GM18951 (cell line): ENCODE measurements around the gene SRI.

ENCODE experiments used
- POLR2A ChIP-seq: IDR thresholded peaks from 4 replicates; pipeline ENCODE4 v1.6.1; 2011; ENCODE audit warnings: mild to moderate bottlenecking; ENCODE audit not compliant: insufficient read length, insufficient read depth; ENCODE audit errors: extremely low read depth
- in situ Hi-C: fragments of 300-500 bp; cut with MboI; formaldehyde crosslinking; loops from one replicate; pipeline ENCODE4 v1.12.0; 2022; ENCODE audit warnings: low sequenced_read_pairs, mixed read lengths, inconsistent platforms; ENCODE audit not compliant: unreplicated experiment

SRI gene

DNA sequence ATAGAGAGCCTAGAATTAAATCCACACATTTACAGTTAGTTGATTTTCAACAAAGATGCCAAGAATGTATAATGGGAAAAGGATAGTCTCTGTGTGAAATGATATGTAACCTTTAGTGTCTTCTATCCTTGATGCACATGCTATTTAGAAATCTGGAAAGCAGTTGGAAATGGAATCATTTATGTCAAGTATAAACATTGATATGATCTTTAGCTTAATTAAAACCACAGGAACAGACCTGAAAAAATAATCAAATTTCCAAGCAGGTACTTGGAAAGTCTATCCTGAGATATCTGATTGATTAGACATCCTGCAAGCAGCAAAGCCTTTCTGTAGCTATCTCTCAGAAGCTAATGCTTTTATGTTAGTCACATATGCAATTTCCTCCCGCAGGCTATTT is 24.4 kb upstream of the SRI start:
- no peak for TF ChIP-seq POLR2A
- in situ Hi-C loops, result no loop called here

DNA sequence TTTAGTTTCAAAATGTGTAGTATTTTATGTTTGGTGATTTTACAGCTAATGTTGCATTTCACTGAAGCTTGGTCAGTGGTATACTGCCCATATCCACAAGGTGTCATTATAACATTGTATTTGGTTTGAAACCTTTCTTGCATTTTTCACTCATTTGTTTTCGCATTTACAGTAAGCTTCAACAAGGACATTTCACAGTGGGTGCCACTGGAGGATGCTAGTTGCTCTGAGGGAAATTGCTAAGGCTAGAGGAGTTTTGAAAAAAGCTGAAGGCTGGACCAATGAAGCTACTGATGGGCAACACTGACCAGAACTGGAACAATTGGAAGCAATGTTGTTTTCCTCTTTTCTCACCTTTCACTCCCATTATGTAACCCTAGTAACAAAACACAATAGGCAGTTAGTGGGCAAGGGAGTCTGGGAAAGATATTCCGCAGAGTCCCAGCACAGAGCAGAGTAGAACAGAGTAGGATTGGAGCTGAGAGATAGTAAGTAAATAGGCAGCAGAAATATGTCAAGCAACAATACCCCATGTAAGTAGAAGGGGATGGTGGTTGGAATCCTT is 23.6 kb upstream of the SRI start:
- in situ Hi-C loops, result no loop called here
- no peak for TF ChIP-seq POLR2A

GRCh38 chr7:88239852-88240251 is 20.0 kb upstream of the SRI start:
- no peak for TF ChIP-seq POLR2A
- in situ Hi-C loops, result no loop called here

DNA sequence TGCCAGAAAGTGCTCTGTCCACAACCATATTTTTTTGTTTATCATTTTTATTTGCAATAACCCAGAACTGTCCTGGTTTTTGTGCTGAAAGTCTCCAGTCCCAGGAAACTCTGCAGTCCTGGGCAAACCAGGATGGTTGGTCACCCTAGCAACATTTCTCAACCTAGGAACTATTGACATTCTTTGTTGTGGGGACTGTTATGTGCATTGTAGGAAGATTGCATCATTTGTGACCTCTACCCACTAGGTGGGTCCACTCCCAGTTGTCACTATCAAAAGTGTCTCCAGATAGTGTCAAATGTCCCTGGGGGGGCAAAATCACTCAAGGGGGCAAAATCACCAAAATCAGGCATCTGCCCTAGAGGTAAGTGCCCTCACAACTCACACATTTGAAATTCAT is 14.0 kb upstream of the SRI start:
- in situ Hi-C loops, result no loop called here
- TF ChIP-seq POLR2A, result no peak

DNA sequence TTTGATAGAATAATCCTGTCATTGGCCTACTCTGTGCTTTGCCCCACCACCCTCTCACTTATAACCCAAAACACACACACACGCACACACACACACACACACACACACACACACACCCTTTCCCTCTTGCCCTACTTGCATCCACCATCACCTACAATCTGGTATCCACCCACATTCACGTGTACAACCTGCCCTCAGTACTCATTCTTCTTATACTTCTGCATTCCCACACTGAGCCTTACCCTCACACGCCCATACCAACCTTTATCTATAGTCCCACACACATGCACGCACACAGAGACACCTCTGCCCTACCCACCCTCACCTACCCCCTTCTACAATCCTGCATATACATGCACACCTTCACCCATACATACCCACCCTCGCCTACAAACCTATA is 10.8 kb upstream of the SRI start:
- in situ Hi-C loops, result no loop called here
- TF ChIP-seq POLR2A, result no peak

- in situ Hi-C loops, result no loop called here
- TF ChIP-seq POLR2A, result no peak
These were observed 9.6 kb upstream of the SRI start for GRCh38 chr7:88229302-88229995.

- in situ Hi-C loops, result no loop called here
- TF ChIP-seq POLR2A, result no peak
These were observed 7.2 kb upstream of the SRI start for GRCh38 chr7:88226886-88227516.

- in situ Hi-C loops, result no loop called here
These were observed 6.4 kb upstream of the SRI start for GRCh38 chr7:88226201-88226600.

DNA sequence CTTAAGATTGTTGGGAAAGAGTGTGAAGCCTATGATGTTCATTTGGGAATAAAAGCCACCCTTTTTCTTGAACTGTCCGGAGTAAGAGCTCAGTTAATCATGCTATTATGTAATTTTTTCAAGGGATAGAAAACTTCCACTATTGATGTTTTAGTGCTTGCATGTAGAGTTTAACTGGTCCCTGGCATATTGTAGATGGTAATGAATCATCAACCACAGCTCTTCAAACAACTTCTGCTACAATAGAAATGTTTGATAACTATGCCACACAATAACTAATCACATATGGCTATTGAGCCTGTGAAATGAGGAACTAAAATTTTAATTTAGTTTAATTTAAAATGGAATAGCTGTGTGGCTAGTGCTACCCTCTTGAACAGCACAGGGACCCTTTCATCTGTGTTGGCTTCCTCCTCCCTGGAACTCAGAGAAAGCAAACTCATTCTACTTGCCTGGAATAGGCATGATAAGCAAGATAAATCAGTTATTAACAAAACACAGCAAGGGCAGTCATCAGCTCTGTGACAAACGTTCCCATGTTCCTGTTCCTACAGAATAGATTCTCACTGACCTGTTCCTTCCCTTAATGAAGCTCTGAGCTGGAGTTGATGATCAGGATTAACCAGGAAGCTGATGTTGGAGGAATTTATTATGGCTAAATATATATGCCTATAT is 4.9 kb upstream of the SRI start:
- TF ChIP-seq POLR2A, result no peak
- in situ Hi-C loops, result no loop called here

More at GRCh38 chr7:88226201-88226600, 6.4 kb upstream of the SRI start:
- no peak for TF ChIP-seq POLR2A

DNA sequence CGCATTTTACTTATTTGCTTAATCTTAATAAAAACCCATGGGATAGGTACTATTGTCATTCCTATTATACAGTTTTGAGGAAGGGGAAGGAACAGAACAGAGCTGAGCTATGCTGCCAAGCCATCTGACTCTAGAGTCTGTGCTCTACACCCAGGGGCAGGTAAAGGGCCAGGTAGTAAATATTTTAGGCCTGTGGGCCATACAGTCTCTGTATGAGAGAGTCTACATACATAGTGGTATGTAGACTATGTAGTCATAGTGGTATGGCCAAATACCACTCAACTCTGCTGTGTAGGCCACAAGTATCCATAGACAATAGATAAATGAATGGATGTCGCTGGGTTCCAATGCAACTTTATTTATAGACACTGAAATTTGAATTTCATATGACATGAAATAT is 3.4 kb upstream of the SRI start:
- no peak for TF ChIP-seq POLR2A
- in situ Hi-C loops, result no loop called here

- TF ChIP-seq POLR2A, result peak; percentile 46
- in situ Hi-C loops, result no loop called here
These were observed 817 bp downstream of the SRI start for GRCh38 chr7:88218836-88219605.

GRCh38 chr7:88218429-88218745 is 1.5 kb downstream of the SRI start:
- in situ Hi-C loops, result no loop called here
- TF ChIP-seq POLR2A, result no peak
